ENCODE data around the gene PIP. TPM values are rescaled to one million over a fixed set of nuclear protein-coding genes. Genes with fewer than 3 reads are reported as not detected.

The PIP gene
- total and polyA plus RNA-seq, 3 donors from 2014 or later: not detected

DNA sequence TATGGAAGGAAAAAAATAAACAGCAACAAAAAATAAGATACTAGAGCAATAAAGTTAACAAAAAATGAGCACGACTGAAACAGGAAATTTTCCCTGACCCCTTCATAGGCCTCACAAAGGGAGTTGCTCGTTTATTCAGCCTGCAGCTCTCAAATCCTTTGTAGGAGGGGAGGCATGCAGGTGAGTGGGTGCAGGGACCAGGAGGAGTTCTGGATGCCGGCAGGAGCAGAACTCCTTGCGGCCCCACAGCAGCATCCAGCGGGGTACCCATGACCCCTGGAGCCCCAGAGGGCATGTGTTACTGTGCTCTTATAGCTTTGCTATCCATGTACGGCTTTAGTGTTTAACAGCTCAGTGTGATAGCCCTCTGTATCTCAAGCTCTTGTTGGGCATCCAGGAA lies 57.1 kb downstream of the PIP start:
- Histone ChIP-seq H3K36me3 (ENCODE audit: low read depth, missing control alignments) (no peaks in the 10 kb centered on the region), H3K27ac (no peak overlapping the region), H3K4me1 (no peaks in the 10 kb centered on the region), H3K4me3 (no peak overlapping the region), H3K27me3 (no peaks in the 10 kb centered on the region), H3K9me3 (no peaks in the 10 kb centered on the region)
- WGBS, 2 donors: 62 to 63% methylated on average over 6 of the region's 6 CpGs
- DNase-seq: no peak
- intact Hi-C loops (cut with DNase I; ENCODE audit: low total_unique reads): no loop called here
- TF ChIP-seq POLR2A (IDR thresholded peaks at IDR 0.05) (no peak), CTCF (IDR thresholded peaks at IDR 0.05) (no peak)

Other genes starting within 250 kb of the PIP start
- gene TRPV6, start 246.3 kb upstream of the PIP start, total RNA-seq: 1 to 10 TPM; 2.2 to 4.5 TPM
- 2.6 TPM for gene TRPV6, start 246.3 kb upstream of the PIP start, polyA plus RNA-seq (ENCODE audit: insufficient read depth, low read depth, low replicate concordance)
- 1 to 10 TPM; 1.4 to 2.1 TPM for gene TRPV5, start 198.3 kb upstream of the PIP start, total RNA-seq
- 0.57 TPM for gene TRPV5, start 198.3 kb upstream of the PIP start, polyA plus RNA-seq (ENCODE audit: insufficient read depth, low read depth, low replicate concordance)
- gene LLCFC1, start 192.6 kb upstream of the PIP start, total RNA-seq: 10 to 100 TPM; 14.1 to 38.5 TPM
- 73.2 TPM for gene LLCFC1, start 192.6 kb upstream of the PIP start, polyA plus RNA-seq (ENCODE audit: insufficient read depth, low read depth, low replicate concordance)
- 100 to 1,000 TPM; 124 TPM for gene KEL, start 169.7 kb upstream of the PIP start, total RNA-seq
- gene KEL, start 169.7 kb upstream of the PIP start, polyA plus RNA-seq (ENCODE audit: insufficient read depth, low read depth, low replicate concordance): 52.1 TPM
- gene OR9A2, start 104.9 kb upstream of the PIP start, total RNA-seq: 1 to 10 TPM in 1 of 2 donors, under 1 TPM in 1; 0.99 to 3.5 TPM
- not detected for gene OR9A2, start 104.9 kb upstream of the PIP start, polyA plus RNA-seq (ENCODE audit: insufficient read depth, low read depth, low replicate concordance)
- not detected for gene OR6V1, start 79.7 kb upstream of the PIP start, total RNA-seq
- gene OR6V1, start 79.7 kb upstream of the PIP start, polyA plus RNA-seq (ENCODE audit: insufficient read depth, low read depth, low replicate concordance): not detected
- not detected for gene TAS2R39, start 51.3 kb downstream of the PIP start, total RNA-seq
- gene TAS2R39, start 51.3 kb downstream of the PIP start, polyA plus RNA-seq (ENCODE audit: insufficient read depth, low read depth, low replicate concordance): not detected
- not detected for gene TAS2R40, start 90.0 kb downstream of the PIP start, total RNA-seq
- not detected for gene TAS2R40, start 90.0 kb downstream of the PIP start, polyA plus RNA-seq (ENCODE audit: insufficient read depth, low read depth, low replicate concordance)
- 100 to 1,000 TPM; 105 to 136 TPM for gene GSTK1, start 131.4 kb downstream of the PIP start, total RNA-seq
- 169 TPM for gene GSTK1, start 131.4 kb downstream of the PIP start, polyA plus RNA-seq (ENCODE audit: insufficient read depth, low read depth, low replicate concordance)
- gene TMEM139, start 152.9 kb downstream of the PIP start, total RNA-seq: 1 to 10 TPM; 1.1 to 2.2 TPM
- gene TMEM139, start 152.9 kb downstream of the PIP start, polyA plus RNA-seq (ENCODE audit: insufficient read depth, low read depth, low replicate concordance): 5.3 TPM
- 10 to 100 TPM; 23.6 to 26.5 TPM for gene CASP2, start 156.3 kb downstream of the PIP start, total RNA-seq
- gene CASP2, start 156.3 kb downstream of the PIP start, polyA plus RNA-seq (ENCODE audit: insufficient read depth, low read depth, low replicate concordance): 20.7 TPM
- 1 to 10 TPM; 1.1 to 1.4 TPM for gene CLCN1, start 184.0 kb downstream of the PIP start, total RNA-seq
- gene CLCN1, start 184.0 kb downstream of the PIP start, polyA plus RNA-seq (ENCODE audit: insufficient read depth, low read depth, low replicate concordance): 2.7 TPM
- gene FAM131B, start 230.6 kb downstream of the PIP start, total RNA-seq: 1 to 10 TPM; 1.2 TPM
- gene FAM131B, start 230.6 kb downstream of the PIP start, polyA plus RNA-seq (ENCODE audit: insufficient read depth, low read depth, low replicate concordance): 1.2 TPM
- gene ZYX, start 249.3 kb downstream of the PIP start, total RNA-seq: 100 to 1,000 TPM; 164 to 222 TPM
- 190 TPM for gene ZYX, start 249.3 kb downstream of the PIP start, polyA plus RNA-seq (ENCODE audit: insufficient read depth, low read depth, low replicate concordance)

Measured in testis (tissue), 3 donors.